ENCODE measurements around the gene PFKL.

The PFKL gene

GRCh38 chr21:44374601-44375280, 74.9 kb downstream of the PFKL start:
- no peak overlapping the region for H3K4me3 ChIP-seq (ENCODE audit: low read depth, low read length)

- no peak overlapping the region for H3K4me3 ChIP-seq (ENCODE audit: low read depth, low read length)
Observed at GRCh38 chr21:44375281-44375651, 75.4 kb downstream of the PFKL start.

GRCh38 chr21:44375761-44376241, 75.9 kb downstream of the PFKL start:
- no peak overlapping the region for H3K4me3 ChIP-seq (ENCODE audit: low read depth, low read length)

- no peak overlapping the region for H3K4me3 ChIP-seq (ENCODE audit: low read depth, low read length)
Observed at GRCh38 chr21:44376606-44377005, 76.8 kb downstream of the PFKL start.
